Measurements from ENCODE around the gene SLC22A13. TPM values are rescaled to one million over a fixed set of nuclear protein-coding genes. Genes with fewer than 3 reads are reported as not detected.

SLC22A13 gene
- polyA plus RNA-seq, 4 donors: 0.15 to 0.18 TPM; not detected in 2

GRCh38 chr3:38297947-38298711 is 32.5 kb downstream of the SLC22A13 start:
- 77 to 83% (median 78%) methylated on average over 5 of the region's 5 CpGs for WGBS, 3 donors
- no peak overlapping the region for H3K27ac ChIP-seq (ENCODE audit: low read depth in 1 of 3, low read length in 2 of 3)
- no peaks in the 10 kb centered on the region for H3K27me3 ChIP-seq (ENCODE audit: control insufficient read depth in 3 of 3, insufficient read depth in 3 of 3, low read length in 3 of 3)
- no peak for FAIRE-seq
- H3K9me3 ChIP-seq (ENCODE audit: control insufficient read depth in 2 of 2, insufficient read depth in 1 of 2, low read depth in 1 of 2, low read length in 1 of 2): no peaks in the 10 kb centered on the region
- no peak for DNase-seq
- no peaks in the 10 kb centered on the region for H3K36me3 ChIP-seq (ENCODE audit: control insufficient read depth in 3 of 3, insufficient read depth in 2 of 3, low read depth in 1 of 3, low read length in 3 of 3)
- no peaks in the 10 kb centered on the region for H3K4me1 ChIP-seq (ENCODE audit: control insufficient read depth in 3 of 3, insufficient read depth in 2 of 3, low read depth in 1 of 3, low read length in 2 of 3)
- H3K4me3 ChIP-seq (ENCODE audit: low read depth in 1 of 3, low read length in 3 of 3): no peak overlapping the region

DNA sequence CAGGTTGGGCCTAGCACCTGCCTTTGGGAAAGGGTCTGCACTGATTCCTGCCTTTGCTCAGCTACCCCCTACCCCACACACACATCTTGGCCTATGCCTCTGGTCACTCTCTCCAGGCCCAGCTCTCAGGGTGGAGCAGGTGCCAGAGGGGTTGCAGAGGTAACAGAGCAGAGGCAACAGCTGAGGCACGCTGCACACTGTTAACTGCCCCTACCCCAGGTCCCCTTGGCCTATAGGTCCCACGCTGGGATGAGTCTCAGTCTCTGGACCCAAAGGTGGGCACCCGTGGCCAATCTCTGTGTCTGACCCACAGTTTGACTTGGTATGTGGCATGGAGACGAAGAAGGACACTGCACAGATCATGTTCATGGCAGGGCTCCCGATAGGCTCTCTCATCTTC is 41.3 kb downstream of the SLC22A13 start:
- Histone ChIP-seq H3K4me3 (ENCODE audit: low read depth in 1 of 3, low read length in 3 of 3) (no peak overlapping the region), H3K36me3 (ENCODE audit: control insufficient read depth in 3 of 3, insufficient read depth in 2 of 3, low read depth in 1 of 3, low read length in 3 of 3) (no peaks in the 10 kb centered on the region), H3K4me1 (ENCODE audit: control insufficient read depth in 3 of 3, insufficient read depth in 2 of 3, low read depth in 1 of 3, low read length in 2 of 3) (no peaks in the 10 kb centered on the region), H3K27ac (ENCODE audit: low read depth in 1 of 3, low read length in 2 of 3) (no peak overlapping the region), H3K9me3 (ENCODE audit: control insufficient read depth in 2 of 2, insufficient read depth in 1 of 2, low read depth in 1 of 2, low read length in 1 of 2) (peaks cover 0 to 4% of the 10 kb centered on the region in 2 donors), H3K27me3 (ENCODE audit: control insufficient read depth in 3 of 3, insufficient read depth in 3 of 3, low read length in 3 of 3) (no peaks in the 10 kb centered on the region)
- 85 to 90% (median 87%) methylated on average over 5 of the region's 5 CpGs for WGBS, 3 donors
- FAIRE-seq (no peak), DNase-seq (no peak)

DNA sequence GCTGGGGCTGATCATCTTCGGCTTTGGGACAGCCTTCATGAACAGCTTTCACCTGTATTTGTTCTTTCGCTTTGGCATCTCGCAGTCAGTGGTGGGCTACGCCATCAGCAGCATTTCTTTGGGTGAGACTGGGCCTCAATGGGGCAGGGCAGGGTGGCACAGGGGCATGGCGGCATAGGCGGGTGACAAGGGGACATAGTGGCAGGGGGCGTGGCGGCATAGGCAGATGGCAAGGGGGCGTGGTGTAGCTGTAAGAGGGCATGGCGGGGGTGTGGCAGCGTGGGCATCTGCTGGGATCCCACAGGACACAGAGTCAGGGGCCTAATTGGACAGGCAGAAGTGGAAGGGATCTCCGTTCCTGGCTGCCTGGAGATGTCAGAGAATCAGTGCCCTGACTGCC is 42.0 kb downstream of the SLC22A13 start:
- no peaks in the 10 kb centered on the region for H3K27me3 ChIP-seq (ENCODE audit: control insufficient read depth in 3 of 3, insufficient read depth in 3 of 3, low read length in 3 of 3)
- FAIRE-seq (no peak), DNase-seq (no peak)
- WGBS, 3 donors: 86 to 88% (median 88%) methylated on average over 12 of the region's 12 CpGs
- no peak overlapping the region for H3K27ac ChIP-seq (ENCODE audit: low read depth in 1 of 3, low read length in 2 of 3)
- H3K4me1 ChIP-seq (ENCODE audit: control insufficient read depth in 3 of 3, insufficient read depth in 2 of 3, low read depth in 1 of 3, low read length in 2 of 3): no peaks in the 10 kb centered on the region
- peaks cover 0 to 4% of the 10 kb centered on the region in 2 donors for H3K9me3 ChIP-seq (ENCODE audit: control insufficient read depth in 2 of 2, insufficient read depth in 1 of 2, low read depth in 1 of 2, low read length in 1 of 2)
- no peak overlapping the region for H3K4me3 ChIP-seq (ENCODE audit: low read depth in 1 of 3, low read length in 3 of 3)
- H3K36me3 ChIP-seq (ENCODE audit: control insufficient read depth in 3 of 3, insufficient read depth in 2 of 3, low read depth in 1 of 3, low read length in 3 of 3): no peaks in the 10 kb centered on the region

DNA sequence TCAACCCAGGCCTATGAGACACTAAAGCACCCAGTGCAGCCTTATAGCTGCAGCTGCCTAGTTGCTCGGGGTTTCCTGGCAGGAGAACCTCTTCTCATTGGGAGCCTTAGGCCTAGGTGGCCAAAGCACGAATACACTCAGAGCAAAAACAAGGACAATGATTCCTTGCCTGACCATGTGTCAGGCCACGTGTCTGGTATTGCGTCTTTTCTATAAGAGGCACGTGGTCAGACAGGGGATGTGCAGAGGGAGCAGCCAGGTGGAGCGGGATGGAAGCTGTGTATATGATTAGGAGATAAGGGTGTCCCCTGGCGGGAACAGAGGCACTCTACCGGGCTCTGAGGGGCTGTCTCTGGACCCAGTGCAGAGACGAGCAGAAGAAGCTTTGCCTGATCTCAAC is 42.8 kb downstream of the SLC22A13 start:
- no peak for FAIRE-seq
- no peak for DNase-seq

DNA sequence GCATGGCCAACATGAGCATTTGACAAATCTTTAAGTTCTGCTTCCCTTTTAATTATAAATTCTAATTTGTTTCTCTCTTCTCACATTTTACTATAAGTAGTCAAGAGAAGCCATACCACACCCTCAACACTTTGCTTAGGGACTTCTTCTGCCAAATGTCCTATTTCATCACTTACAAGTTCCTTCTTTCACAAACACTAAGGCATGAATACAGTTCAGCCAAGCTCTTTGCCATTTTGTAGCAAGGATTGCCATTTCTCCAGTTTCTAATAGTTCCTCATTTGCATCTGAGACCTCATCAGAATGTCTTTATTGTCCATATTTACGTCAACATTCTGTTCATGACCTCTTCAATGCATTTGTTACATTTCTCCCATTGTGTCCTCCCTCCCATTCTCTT is 45.9 kb downstream of the SLC22A13 start:
- Histone ChIP-seq H3K27ac (ENCODE audit: low read depth in 1 of 3, low read length in 2 of 3) (no peak overlapping the region), H3K36me3 (ENCODE audit: control insufficient read depth in 3 of 3, insufficient read depth in 2 of 3, low read depth in 1 of 3, low read length in 3 of 3) (no peaks in the 10 kb centered on the region), H3K4me1 (ENCODE audit: control insufficient read depth in 3 of 3, insufficient read depth in 2 of 3, low read depth in 1 of 3, low read length in 2 of 3) (no peaks in the 10 kb centered on the region), H3K9me3 (ENCODE audit: control insufficient read depth in 2 of 2, insufficient read depth in 1 of 2, low read depth in 1 of 2, low read length in 1 of 2) (no peaks in the 10 kb centered on the region), H3K4me3 (ENCODE audit: low read depth in 1 of 3, low read length in 3 of 3) (no peak overlapping the region), H3K27me3 (ENCODE audit: control insufficient read depth in 3 of 3, insufficient read depth in 3 of 3, low read length in 3 of 3) (no peaks in the 10 kb centered on the region)
- FAIRE-seq (no peak), DNase-seq (no peak)
- WGBS, 3 donors: 85 to 100% (median 89%) methylated on average over 1 of the region's 1 CpG

More for the DNA sequence above, 42.8 kb downstream of the SLC22A13 start:
- H3K27ac ChIP-seq (ENCODE audit: low read depth in 1 of 3, low read length in 2 of 3): no peak overlapping the region
- H3K4me1 ChIP-seq (ENCODE audit: control insufficient read depth in 3 of 3, insufficient read depth in 2 of 3, low read depth in 1 of 3, low read length in 2 of 3): no peaks in the 10 kb centered on the region
- H3K27me3 ChIP-seq (ENCODE audit: control insufficient read depth in 3 of 3, insufficient read depth in 3 of 3, low read length in 3 of 3): no peaks in the 10 kb centered on the region
- WGBS, 3 donors: 79 to 89% (median 85%) methylated on average over 9 of the region's 9 CpGs
- H3K4me3 ChIP-seq (ENCODE audit: low read depth in 1 of 3, low read length in 3 of 3): no peak overlapping the region
- H3K36me3 ChIP-seq (ENCODE audit: control insufficient read depth in 3 of 3, insufficient read depth in 2 of 3, low read depth in 1 of 3, low read length in 3 of 3): no peaks in the 10 kb centered on the region
- H3K9me3 ChIP-seq (ENCODE audit: control insufficient read depth in 2 of 2, insufficient read depth in 1 of 2, low read depth in 1 of 2, low read length in 1 of 2): peaks cover 0 to 4% of the 10 kb centered on the region in 2 donors

GRCh38 chr3:38311941-38312340 is 46.3 kb downstream of the SLC22A13 start:
- FAIRE-seq (no peak), DNase-seq (no peak)
- WGBS, 3 donors: 56 to 74% (median 69%) methylated on average over 2 of the region's 2 CpGs
- Histone ChIP-seq H3K36me3 (ENCODE audit: control insufficient read depth in 3 of 3, insufficient read depth in 2 of 3, low read depth in 1 of 3, low read length in 3 of 3) (no peaks in the 10 kb centered on the region), H3K4me1 (ENCODE audit: control insufficient read depth in 3 of 3, insufficient read depth in 2 of 3, low read depth in 1 of 3, low read length in 2 of 3) (peaks cover 0 to 1% (median 0%) of the 10 kb centered on the region in 3 donors), H3K27me3 (ENCODE audit: control insufficient read depth in 3 of 3, insufficient read depth in 3 of 3, low read length in 3 of 3) (no peaks in the 10 kb centered on the region), H3K9me3 (ENCODE audit: control insufficient read depth in 2 of 2, insufficient read depth in 1 of 2, low read depth in 1 of 2, low read length in 1 of 2) (no peaks in the 10 kb centered on the region), H3K27ac (ENCODE audit: low read depth in 1 of 3, low read length in 2 of 3) (no peak overlapping the region), H3K4me3 (ENCODE audit: low read depth in 1 of 3, low read length in 3 of 3) (no peak overlapping the region)

- 87 to 89% (median 88%) methylated on average over 3 of the region's 3 CpGs for WGBS, 3 donors
- no peak for FAIRE-seq
- no peaks in the 10 kb centered on the region for H3K9me3 ChIP-seq (ENCODE audit: control insufficient read depth in 2 of 2, insufficient read depth in 1 of 2, low read depth in 1 of 2, low read length in 1 of 2)
Observed at GRCh38 chr3:38312356-38312755, 46.7 kb downstream of the SLC22A13 start.

GRCh38 chr3:38313263-38313662 is 47.7 kb downstream of the SLC22A13 start:
- FAIRE-seq: no peak
- Histone ChIP-seq H3K27me3 (ENCODE audit: control insufficient read depth in 3 of 3, insufficient read depth in 3 of 3, low read length in 3 of 3) (no peaks in the 10 kb centered on the region), H3K4me1 (ENCODE audit: control insufficient read depth in 3 of 3, insufficient read depth in 2 of 3, low read depth in 1 of 3, low read length in 2 of 3) (peaks cover 0 to 2% (median 0%) of the 10 kb centered on the region in 3 donors), H3K36me3 (ENCODE audit: control insufficient read depth in 3 of 3, insufficient read depth in 2 of 3, low read depth in 1 of 3, low read length in 3 of 3) (no peaks in the 10 kb centered on the region), H3K27ac (ENCODE audit: low read depth in 1 of 3, low read length in 2 of 3) (no peak overlapping the region), H3K4me3 (ENCODE audit: low read depth in 1 of 3, low read length in 3 of 3) (no peak overlapping the region), H3K9me3 (ENCODE audit: control insufficient read depth in 2 of 2, insufficient read depth in 1 of 2, low read depth in 1 of 2, low read length in 1 of 2) (no peaks in the 10 kb centered on the region)
- WGBS, 3 donors: 82 to 88% (median 85%) methylated on average over 5 of the region's 5 CpGs
- no peak for DNase-seq

More at GRCh38 chr3:38312356-38312755, 46.7 kb downstream of the SLC22A13 start:
- Histone ChIP-seq H3K36me3 (ENCODE audit: control insufficient read depth in 3 of 3, insufficient read depth in 2 of 3, low read depth in 1 of 3, low read length in 3 of 3) (no peaks in the 10 kb centered on the region), H3K27me3 (ENCODE audit: control insufficient read depth in 3 of 3, insufficient read depth in 3 of 3, low read length in 3 of 3) (no peaks in the 10 kb centered on the region), H3K27ac (ENCODE audit: low read depth in 1 of 3, low read length in 2 of 3) (no peak overlapping the region), H3K4me1 (ENCODE audit: control insufficient read depth in 3 of 3, insufficient read depth in 2 of 3, low read depth in 1 of 3, low read length in 2 of 3) (peaks cover 0 to 2% (median 0%) of the 10 kb centered on the region in 3 donors), H3K4me3 (ENCODE audit: low read depth in 1 of 3, low read length in 3 of 3) (no peak overlapping the region)
- no peak for DNase-seq

DNA sequence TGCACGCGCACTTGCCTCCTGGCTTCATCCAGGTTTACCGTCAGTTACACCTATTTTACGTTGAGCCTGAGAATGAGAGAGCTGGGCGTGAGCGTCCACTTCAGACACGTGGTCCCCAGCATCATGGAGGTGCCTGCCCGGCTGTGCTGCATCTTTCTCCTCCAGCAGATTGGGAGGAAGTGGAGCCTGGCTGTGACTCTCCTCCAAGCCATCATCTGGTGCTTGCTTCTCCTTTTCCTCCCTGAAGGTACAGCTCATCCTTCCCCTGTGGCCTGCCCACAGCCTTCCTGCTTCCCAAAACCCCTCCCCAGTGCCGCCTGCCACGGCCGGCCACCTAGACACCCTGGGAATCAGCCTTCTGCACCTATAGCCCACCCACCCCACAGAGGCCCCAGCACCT is 48.1 kb downstream of the SLC22A13 start:
- DNase-seq: no peak
- WGBS, 3 donors: 76 to 83% (median 76%) methylated on average over 11 of the region's 11 CpGs
- no peaks in the 10 kb centered on the region for H3K9me3 ChIP-seq (ENCODE audit: control insufficient read depth in 2 of 2, insufficient read depth in 1 of 2, low read depth in 1 of 2, low read length in 1 of 2)
- peaks cover 0 to 2% (median 0%) of the 10 kb centered on the region in 3 donors for H3K4me1 ChIP-seq (ENCODE audit: control insufficient read depth in 3 of 3, insufficient read depth in 2 of 3, low read depth in 1 of 3, low read length in 2 of 3)
- H3K36me3 ChIP-seq (ENCODE audit: control insufficient read depth in 3 of 3, insufficient read depth in 2 of 3, low read depth in 1 of 3, low read length in 3 of 3): no peaks in the 10 kb centered on the region
- H3K27me3 ChIP-seq (ENCODE audit: control insufficient read depth in 3 of 3, insufficient read depth in 3 of 3, low read length in 3 of 3): no peaks in the 10 kb centered on the region
- FAIRE-seq: no peak
- no peak overlapping the region for H3K27ac ChIP-seq (ENCODE audit: low read depth in 1 of 3, low read length in 2 of 3)
- no peak overlapping the region for H3K4me3 ChIP-seq (ENCODE audit: low read depth in 1 of 3, low read length in 3 of 3)
